ENCODE results near the gene ARL8A. TPM values are rescaled to one million over a fixed set of nuclear protein-coding genes. Genes with fewer than 3 reads are reported as not detected.

Gene ARL8A
- total RNA-seq, 1 donor from 2014 or later: 95.1 TPM

DNA sequence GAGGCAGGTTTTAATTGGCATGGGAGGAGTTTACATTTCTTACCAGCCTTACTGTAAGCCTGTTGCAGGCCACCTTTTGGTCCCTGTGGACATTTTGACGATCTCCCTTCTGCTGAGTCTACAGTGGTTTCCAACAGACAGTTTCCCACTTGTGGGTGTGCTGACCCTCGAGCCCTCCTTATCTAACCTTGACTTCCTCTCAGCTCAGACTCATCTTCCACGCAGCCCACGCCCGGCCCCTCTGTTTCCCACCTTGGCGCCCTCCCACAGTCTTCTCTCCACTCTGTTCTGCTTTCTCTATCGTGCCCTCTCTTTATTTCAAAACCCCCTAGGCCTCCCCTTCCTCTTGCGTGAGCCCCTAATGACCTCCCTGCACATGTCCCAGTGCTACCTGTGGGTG, 6.1 kb upstream of the ARL8A start:
- no peak for DNase-seq (ENCODE audit: low spot score)
- H3K9me3 Mint-ChIP-seq (ENCODE audit: low read depth): no peaks in the 10 kb centered on the region
- no peaks in the 10 kb centered on the region for H3K36me3 Mint-ChIP-seq (ENCODE audit: low read depth)
- H3K27ac Mint-ChIP-seq (ENCODE audit: unreplicated experiment): no peak overlapping the region
- no peaks in the 10 kb centered on the region for H3K27me3 Mint-ChIP-seq (ENCODE audit: low read depth)
- TF ChIP-seq, protein P1, sequence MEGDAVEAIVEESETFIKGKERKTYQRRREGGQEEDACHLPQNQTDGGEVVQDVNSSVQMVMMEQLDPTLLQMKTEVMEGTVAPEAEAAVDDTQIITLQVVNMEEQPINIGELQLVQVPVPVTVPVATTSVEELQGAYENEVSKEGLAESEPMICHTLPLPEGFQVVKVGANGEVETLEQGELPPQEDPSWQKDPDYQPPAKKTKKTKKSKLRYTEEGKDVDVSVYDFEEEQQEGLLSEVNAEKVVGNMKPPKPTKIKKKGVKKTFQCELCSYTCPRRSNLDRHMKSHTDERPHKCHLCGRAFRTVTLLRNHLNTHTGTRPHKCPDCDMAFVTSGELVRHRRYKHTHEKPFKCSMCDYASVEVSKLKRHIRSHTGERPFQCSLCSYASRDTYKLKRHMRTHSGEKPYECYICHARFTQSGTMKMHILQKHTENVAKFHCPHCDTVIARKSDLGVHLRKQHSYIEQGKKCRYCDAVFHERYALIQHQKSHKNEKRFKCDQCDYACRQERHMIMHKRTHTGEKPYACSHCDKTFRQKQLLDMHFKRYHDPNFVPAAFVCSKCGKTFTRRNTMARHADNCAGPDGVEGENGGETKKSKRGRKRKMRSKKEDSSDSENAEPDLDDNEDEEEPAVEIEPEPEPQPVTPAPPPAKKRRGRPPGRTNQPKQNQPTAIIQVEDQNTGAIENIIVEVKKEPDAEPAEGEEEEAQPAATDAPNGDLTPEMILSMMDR (IDR thresholded peaks at IDR 0.05): no peak
- peaks cover 18% of the 10 kb centered on the region for H3K4me1 Mint-ChIP-seq (ENCODE audit: low read depth)
- no peak overlapping the region for H3K4me3 Mint-ChIP-seq (ENCODE audit: unreplicated experiment)

DNA sequence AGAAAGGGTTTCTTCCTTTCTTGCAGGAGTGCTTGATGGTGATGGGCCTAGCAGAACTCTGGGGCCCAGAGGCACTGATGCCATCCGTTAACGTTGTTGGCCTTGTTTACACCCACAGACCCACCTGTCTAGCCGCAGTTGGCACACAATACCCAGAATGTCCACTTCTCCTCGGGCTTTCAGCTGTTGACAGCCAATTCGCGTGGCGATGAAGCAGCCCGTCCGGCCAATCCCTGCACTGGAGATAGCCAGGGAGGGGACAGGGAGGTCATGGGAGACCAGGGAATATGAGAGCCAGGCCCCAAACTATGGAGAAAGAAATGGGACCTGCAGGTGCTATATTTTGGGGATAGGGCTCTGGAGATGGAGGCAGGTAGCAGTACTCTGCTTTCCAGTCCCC, 5.7 kb upstream of the ARL8A start:
- H3K9me3 Mint-ChIP-seq (ENCODE audit: low read depth): no peaks in the 10 kb centered on the region
- DNase-seq (ENCODE audit: low spot score): no peak
- H3K27ac Mint-ChIP-seq (ENCODE audit: unreplicated experiment): no peak overlapping the region
- TF ChIP-seq, protein P1 (IDR thresholded peaks at IDR 0.05): no peak
- no peaks in the 10 kb centered on the region for H3K27me3 Mint-ChIP-seq (ENCODE audit: low read depth)
- H3K4me1 Mint-ChIP-seq (ENCODE audit: low read depth): peaks cover 18% of the 10 kb centered on the region
- no peak overlapping the region for H3K4me3 Mint-ChIP-seq (ENCODE audit: unreplicated experiment)
- H3K36me3 Mint-ChIP-seq (ENCODE audit: low read depth): no peaks in the 10 kb centered on the region

DNA sequence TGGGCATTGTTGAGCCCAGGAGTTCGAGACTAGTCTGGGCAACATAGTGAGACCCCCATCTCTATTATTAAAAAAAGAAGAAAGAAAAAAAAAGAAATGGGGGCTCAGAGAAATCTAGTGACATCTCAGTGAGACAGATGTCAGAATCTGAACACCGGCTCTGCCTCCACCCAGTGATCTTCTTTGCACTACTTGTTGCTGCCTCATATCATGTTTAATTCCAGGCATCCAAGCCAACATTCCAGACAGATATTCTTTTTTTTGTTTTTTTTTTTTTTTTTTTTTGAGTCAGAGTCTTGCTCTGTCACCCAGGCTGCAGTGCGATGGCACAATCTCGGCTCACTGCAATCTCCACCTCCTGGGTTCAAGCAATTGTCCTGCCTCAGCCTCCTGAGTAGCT, 5.0 kb upstream of the ARL8A start:
- no peaks in the 10 kb centered on the region for H3K27me3 Mint-ChIP-seq (ENCODE audit: low read depth)
- H3K27ac Mint-ChIP-seq (ENCODE audit: unreplicated experiment): no peak overlapping the region
- no peak overlapping the region for H3K4me3 Mint-ChIP-seq (ENCODE audit: unreplicated experiment)
- peaks cover 15% of the 10 kb centered on the region for H3K4me1 Mint-ChIP-seq (ENCODE audit: low read depth)
- H3K36me3 Mint-ChIP-seq (ENCODE audit: low read depth): no peaks in the 10 kb centered on the region
- no peak for DNase-seq (ENCODE audit: low spot score)
- TF ChIP-seq, protein P1 (IDR thresholded peaks at IDR 0.05): no peak
- no peaks in the 10 kb centered on the region for H3K9me3 Mint-ChIP-seq (ENCODE audit: low read depth)

DNA sequence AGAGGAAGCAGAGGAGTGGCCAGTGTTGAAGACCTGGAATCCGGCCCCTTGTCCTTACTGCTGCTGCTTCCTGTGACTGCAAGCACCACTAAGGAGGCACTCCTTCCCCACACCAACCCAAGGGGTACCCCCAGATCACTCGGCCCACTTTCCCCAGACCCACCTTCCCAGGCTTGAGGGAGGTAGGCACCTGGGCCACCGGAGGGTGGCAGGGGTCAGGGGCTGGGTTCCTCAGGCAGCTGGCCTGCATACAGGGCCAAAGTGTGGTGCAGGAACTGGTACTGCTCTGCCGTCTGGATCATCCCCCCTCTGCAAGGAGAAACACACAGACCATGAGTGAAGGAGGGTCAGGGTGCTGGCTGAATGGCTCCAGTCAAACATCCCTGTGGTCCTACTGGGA, 3.9 kb upstream of the ARL8A start:
- Mint-ChIP-seq H3K27me3 (ENCODE audit: low read depth) (no peaks in the 10 kb centered on the region), H3K9me3 (ENCODE audit: low read depth) (no peaks in the 10 kb centered on the region), H3K36me3 (ENCODE audit: low read depth) (peaks cover 1% of the 10 kb centered on the region), H3K4me1 (ENCODE audit: low read depth) (peaks cover 16% of the 10 kb centered on the region), H3K27ac (ENCODE audit: unreplicated experiment) (no peak overlapping the region), H3K4me3 (ENCODE audit: unreplicated experiment) (no peak overlapping the region)
- DNase-seq (ENCODE audit: low spot score): no peak
- TF ChIP-seq, protein P1 (IDR thresholded peaks at IDR 0.05): no peak

DNA sequence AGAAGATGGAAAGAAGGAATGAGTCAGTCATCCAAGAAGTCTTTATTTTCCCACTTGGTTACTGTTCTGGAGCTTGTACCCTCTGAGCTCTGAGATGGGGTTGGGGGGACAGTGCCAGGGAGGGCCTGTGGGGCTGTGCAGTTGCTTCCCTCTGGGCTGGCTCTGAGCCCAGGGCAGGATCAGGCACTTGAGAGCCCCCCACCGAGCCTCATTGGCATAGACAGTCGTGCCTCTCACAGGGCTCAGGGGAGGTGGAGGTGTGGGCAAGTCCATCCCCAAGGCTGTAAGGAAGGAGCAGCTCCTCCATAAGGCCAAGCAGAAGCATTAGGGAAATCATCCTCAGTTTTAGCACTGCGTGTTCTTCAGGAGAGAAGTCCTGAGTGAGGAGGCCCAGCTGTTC, 2.5 kb upstream of the ARL8A start:
- peaks cover 1% of the 10 kb centered on the region for H3K36me3 Mint-ChIP-seq (ENCODE audit: low read depth)
- H3K27ac Mint-ChIP-seq (ENCODE audit: unreplicated experiment): no peak overlapping the region
- no peaks in the 10 kb centered on the region for H3K27me3 Mint-ChIP-seq (ENCODE audit: low read depth)
- TF ChIP-seq, protein P1 (IDR thresholded peaks at IDR 0.05): no peak
- H3K4me1 Mint-ChIP-seq (ENCODE audit: low read depth): peaks cover 30% of the 10 kb centered on the region
- no peak for DNase-seq (ENCODE audit: low spot score)
- H3K9me3 Mint-ChIP-seq (ENCODE audit: low read depth): no peaks in the 10 kb centered on the region
- no peak overlapping the region for H3K4me3 Mint-ChIP-seq (ENCODE audit: unreplicated experiment)
